HG03469 (cell line): Measurements from ENCODE around the gene AMBRA1.
"Not testable (repeated sequence)": the region's sequence is repeated elsewhere in the genome, so short reads cannot be mapped to it uniquely, and the experiment has no call there.

ENCODE experiments used
- ATAC-seq: cut with Tn5 transposase; IDR thresholded peaks from one replicate; pipeline ENCODE4 v1.9.1; 2021; ENCODE audit warnings: mild to moderate bottlenecking, moderate library complexity, moderate number of reproducible peaks; ENCODE audit not compliant: unreplicated experiment

Gene AMBRA1

DNA sequence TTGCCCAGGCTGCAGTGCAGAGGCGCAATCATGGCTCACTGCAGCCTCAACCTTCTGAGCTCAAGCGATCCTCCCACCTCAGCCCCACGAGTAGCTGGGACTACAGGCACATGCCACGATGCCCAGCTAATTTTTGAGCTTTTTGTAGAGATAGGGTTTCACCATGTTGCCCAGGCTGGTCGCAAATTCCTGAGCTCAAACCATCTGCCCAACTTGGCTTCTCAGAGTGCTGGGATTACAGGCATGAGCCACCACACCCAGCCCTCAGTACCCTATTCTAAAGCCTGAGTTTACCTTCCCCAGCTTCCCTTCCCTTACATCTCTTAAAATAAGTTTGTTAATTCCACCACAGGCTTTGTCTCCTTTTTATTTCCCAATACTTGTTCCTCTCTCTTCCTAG lies 59.1 kb downstream of the AMBRA1 start:
- no peak for ATAC-seq

DNA sequence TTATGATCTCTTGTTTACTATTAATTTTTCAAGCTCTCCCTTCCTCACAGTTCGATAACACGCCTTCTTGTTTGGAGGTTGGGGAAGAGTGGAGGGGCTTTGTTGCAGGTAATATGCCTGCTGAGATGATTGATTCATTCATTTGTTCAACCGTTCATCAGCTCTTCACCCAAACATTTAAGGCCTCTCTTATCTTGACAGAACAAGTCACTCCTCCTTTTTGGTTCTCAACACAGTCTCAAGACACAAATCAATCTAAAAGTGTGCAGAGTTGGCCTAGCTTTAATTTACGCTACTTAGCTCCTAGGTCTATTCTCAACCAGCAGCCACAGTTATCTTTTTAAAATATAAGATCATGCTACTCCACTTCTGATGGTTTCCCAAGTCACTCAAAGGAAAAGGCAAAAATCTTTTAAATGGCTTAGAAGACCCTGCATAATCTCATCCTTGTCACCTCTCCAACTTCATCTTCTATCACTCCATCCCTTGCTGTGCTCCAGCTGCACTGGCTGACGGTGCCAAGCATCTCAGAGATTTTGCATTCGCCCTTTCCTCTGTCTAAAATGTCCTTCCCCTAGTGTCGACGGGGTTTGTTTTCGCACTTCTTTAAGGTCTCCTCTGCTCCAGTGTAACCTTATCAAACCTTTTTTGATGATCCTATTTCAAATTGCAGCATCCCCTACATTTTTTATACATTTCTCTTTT lies 60.3 kb downstream of the AMBRA1 start:
- ATAC-seq: no peak

DNA sequence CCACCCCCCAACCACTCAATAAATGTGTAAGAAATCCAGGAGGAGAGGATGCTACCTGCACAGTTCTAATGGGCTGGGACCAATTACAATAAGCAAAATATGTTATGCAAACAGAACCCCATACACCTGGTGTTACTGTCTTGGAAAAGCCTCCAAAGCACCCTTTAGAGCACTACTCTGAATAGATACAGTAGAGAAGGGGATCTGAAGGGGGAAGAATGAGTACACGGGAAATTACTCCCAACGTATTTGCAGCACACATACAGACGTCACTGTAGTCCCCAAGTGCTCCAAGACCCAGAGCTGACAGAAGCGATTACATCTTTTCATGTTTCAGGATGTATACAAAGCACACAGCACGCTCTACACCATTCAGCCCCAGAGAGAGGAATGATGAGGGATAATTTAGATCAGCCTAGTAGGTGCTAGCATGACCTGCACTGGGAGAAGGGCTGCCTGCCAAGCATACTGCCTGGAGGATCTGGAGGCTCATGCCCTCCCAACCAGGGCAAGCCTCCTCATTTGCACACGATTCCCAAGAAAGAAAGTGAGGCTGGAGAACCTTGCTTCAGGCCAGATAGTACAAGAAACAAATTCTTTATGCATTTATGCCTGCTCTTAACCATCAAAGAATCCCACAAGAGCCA lies 63.8 kb downstream of the AMBRA1 start:
- no peak for ATAC-seq

DNA sequence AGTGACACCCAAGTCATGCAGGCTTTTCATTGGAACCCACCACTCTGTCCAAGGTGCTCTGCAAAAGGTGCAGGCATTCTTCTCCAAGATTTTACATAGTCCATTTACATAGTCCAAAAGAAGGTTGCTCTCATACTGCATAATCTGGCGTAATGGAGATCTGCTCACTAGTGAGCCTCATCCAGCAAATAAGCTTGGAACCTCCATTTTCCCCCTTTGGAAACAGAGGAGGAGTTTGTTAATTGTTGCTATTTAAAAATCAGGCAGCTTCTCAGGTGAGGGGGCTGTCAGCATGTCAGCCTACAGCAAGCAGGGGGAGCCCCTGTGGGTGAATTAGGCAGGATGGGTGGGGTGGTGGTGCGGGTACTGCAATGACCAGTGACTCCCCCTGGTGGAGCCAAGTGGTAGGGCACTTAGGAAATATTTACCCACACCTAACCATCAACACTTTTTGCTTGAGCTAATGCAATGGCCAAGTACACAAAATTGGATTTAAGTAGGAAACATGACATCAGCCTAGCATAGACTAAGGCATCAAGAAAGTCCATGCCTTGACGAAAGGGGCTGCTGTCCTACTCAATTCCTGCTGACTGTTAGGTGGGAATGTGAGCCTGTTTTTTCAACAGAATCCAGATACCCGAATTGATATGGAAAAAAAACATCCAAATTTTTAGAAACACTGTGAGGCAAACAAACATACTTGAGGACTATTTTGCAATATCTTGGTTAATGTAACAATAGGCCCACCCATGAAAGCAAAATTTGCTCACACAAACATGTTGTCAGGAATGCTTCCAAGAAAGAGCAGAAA lies 64.5 kb downstream of the AMBRA1 start:
- no peak for ATAC-seq

DNA sequence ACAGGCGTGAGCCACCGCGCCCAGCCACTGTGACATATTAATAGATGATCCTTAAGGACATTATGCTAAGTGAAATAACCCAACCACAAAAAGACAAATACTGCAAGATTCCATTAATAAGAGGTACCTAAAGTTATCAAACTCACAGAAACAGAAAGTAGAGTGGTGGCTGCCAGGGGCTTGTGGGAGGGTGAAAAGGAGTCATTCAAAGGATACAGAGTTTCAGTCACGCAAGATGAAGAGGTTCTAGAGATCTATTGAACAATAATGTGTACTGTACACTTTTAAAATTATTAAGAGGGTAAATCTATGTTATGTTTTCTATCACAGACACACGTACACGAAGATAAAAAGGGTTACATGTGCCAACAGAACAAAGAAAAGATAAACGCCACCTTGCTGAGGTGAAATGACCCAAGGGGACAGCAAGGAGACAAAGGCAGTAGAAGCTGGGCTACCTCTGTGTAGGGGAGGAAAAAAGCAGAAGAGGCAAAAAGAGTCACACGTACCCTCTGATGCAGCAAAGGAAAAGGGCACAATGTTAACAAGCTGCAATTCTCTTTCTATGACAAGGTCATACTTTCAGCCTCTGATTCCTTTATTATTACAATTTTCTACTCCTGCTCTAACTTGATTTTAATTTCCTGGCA lies 65.3 kb downstream of the AMBRA1 start:
- no peak for ATAC-seq

DNA sequence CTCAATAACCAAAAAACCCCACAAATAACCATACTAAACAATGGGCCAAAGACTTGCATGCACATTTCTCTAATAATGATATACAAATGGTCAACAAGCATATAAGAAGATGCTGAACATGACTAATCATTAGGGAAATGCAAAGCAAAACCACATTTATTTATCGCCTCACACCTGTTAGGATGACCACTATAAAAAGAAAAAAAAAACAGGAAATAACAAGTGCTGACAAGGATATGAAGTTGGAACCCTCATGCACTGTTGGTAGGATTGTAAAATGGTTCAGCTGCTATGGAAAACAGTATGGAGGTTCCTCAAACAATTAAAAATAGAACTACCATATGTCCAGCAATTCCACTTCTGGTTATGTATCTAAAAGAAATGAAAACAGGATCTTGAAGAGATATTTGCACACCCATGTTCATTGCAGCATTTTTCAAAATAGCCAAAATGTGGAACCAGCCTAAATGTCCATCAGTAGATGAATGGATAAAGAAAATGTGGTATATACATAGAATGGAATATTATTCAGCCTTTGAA lies 66.2 kb downstream of the AMBRA1 start:
- no peak for ATAC-seq

DNA sequence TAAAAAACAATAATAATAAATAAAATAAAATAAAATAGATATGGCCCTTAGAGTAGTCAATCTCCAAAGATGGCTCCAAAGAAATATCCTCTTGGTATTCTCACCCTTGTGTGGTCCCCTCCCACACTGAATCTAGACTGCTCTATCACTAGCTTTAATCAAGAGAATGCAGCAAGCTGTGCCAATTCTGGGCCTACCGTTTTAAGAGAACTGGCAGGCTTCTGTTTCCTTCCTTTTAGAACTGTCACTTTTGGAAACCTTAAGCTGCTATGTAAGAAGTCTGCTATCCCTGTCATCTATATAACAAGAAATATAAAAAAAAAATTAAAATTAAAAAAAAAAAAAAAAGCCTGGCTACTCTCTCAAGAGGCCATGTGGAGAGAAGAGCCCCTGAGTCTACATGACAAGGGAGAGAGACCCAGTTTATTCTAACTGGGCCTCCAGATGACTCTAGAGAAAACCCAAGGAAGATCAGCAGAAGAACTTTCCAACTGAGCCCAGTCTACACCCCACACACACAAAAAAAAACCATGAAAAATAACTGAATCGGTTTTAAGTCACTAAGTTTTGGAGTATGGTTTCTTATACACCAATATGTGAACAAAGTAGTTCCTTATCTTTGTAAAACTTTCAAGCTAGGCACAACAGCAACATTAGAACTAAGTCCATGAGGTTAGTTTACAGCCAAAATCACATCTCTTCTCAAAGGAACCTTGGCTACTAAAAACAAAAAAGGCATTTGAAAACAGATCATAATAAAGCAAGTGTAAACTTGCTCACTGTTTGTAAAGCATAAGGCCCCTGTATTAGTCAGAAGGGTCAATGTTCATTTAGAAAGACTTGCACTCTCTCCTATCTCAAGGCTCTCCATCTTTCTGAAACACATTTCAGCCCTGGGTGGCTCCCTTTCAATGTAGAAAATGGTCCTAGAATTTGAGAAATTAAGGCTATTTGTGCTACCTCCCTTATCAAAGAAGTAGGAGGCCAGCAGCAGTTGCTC lies 67.3 kb downstream of the AMBRA1 start:
- no peak for ATAC-seq

DNA sequence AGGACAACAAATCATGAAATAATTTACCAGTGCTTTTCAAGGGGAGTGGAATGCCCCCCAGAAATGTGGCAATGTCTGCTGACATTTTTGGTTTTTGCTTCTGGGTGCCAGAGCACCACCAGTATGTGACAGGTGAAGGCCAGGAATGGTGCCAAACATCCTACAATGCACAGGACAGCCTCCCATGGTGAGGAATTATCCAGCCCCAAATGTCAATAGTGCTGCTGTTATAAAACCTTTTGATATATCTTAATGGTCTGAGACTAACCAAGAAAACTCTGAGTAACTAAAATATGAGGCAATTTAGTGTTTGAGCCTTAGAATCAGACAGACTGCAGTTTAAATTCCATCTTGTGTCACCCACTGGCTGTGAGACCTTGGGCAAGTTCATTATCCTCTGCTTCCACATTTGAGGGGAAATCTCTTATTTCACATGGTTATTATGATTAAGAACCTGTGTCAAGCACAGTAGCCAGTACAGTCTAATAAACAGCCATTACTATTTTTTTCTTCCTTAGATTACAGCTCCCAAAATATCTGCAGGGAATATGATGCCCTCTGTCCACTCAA lies 69.5 kb downstream of the AMBRA1 start:
- no peak for ATAC-seq

DNA sequence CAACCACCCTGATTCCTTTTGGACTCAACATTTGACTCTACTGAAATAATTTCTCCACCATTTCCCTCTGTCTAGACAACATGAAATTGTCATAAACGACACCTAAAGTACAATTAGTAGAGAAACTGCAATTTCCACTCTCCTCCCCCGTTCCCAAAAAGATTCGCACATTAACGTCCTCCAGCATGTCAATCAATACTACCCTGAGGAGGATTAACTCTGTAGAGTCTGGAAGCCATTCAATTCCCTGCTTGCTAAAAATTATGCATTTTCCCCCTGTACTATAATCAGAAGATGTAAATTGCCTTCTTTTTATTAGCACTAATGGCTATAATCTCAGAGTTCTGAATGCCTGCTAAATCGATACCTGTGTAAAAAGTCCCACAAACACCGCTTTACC lies 70.5 kb downstream of the AMBRA1 start:
- no peak for ATAC-seq

DNA sequence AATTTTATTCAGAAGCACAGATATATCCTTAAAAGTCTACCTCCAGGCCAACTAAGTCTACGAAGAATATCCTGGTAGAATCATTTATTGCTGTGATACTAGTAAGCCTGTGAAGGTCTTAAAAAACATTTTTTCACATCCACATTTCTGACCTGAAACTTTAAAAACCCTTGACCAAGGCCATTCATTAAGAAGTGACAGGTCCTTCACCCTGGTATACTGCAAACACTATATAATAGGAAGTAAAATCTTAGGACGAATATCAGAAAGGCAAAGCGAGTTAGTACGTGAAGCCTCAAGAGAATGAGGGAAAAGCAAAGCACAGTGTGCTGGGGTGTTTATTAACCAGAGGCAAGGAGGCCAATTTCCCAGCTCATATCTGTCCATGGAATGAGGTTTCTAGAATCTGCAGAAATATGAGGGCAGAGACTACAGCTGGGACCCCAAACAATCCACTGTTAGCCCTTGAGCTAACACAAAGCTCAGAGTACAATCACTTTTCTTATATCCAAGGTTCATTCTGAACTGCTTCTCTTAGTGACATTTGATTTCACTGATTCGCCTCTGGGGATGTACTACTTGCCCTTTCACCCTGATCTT lies 71.0 kb downstream of the AMBRA1 start:
- no peak for ATAC-seq

DNA sequence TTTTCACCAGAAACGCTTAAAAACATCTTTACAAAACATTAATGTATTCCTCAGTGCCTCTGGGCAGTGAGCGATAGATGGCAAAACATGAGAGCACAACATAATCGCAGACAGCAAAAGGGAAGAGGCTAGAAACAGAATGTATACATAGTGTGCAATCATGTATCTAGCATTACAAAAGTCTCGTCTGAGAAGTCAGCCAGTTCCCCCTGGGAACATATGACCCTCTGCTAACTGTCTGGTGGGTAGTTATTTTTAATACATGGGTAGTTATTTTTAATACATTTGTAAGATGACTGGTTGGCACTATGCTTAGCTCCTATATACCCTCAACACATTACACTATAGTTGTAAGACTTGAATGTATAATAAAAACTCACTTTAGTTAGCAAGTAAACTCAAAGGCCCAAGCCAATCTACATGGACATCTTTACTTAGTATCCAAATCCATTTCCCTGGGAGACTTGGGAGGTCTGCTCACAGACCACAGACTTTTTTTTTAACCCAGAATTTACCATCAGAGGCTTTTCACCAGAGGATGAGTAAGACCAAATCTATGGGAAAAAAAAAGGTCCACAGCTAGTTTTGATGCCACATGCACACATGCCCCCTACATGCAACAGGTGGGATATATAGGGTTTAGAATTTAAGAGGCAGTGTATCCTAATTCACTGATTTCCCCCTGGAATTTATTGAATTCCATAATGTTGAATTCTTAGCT lies 71.7 kb downstream of the AMBRA1 start:
- ATAC-seq: no peak

DNA sequence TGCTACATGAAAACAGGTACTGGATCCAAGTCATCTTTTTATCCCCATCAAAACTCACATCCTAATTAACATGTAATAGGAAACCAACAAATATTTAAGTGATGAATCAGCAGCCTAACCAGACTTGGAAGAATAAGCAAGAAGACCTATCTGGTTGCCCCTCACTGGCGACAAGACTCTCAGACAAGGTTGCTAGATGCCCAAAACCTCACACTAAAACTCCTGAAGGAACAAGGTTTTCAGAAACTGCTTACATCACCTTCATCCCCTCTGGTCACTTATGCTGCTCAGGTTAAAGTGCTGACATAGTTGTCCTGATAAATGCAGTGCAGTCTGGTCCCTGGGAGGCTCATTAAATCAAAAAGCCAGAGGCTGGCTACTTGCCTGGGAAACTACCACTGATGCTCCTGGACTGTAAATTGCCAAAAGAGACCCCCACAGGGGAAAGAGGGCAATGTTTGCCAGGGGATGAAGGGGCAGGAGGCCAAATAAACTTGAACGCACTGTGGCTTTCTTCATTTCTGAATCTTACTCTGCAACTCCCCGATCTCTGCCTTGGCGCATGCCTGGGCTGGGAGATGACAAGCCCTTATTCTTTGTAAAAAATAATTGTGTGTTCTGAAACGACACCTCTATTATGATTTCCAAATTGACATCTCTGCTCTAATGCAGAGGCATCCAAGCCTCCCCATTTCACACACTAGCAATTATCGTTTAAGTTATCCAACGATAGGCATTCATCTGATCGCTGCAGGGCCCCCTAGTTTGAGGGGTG lies 72.7 kb downstream of the AMBRA1 start:
- no peak for ATAC-seq

DNA sequence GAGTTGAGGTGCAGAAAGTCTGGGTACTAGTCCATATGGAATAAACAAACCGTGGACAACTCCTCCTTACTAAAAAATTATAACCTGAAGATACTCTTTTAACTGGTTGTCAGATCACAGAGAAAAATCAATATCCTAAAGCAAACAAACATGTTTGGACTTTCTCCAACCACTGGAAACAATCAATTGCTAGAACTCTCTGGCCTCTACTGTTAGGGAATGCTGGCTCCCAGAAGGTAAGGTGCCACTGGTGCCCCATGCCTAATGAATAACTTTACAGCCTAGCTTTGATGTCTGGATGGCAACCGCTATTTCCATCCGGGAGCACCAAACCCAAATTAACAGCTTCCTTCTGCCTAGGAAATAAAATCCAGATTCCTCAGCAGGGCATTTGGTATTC lies 74.5 kb downstream of the AMBRA1 start:
- no peak for ATAC-seq

DNA sequence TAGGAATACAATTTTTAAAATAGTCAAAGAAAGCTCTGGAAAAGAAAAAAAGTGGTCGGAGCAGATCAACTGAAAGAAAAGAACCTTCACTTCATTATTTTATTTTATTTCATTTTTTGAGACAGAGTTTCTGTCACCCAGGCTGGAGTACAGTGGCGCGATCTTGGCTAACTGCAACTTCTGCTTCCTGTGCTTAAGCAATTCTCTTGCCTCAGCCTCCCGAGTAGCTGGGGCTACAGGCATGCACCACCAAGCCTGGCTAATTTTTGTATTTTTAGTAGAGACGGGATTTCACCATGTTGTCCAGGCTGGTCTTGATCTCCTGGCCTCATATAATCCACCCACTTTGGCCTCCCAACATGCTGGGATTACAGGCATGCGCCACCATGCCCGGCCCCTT lies 74.9 kb downstream of the AMBRA1 start:
- not testable (repeated sequence) for ATAC-seq

DNA sequence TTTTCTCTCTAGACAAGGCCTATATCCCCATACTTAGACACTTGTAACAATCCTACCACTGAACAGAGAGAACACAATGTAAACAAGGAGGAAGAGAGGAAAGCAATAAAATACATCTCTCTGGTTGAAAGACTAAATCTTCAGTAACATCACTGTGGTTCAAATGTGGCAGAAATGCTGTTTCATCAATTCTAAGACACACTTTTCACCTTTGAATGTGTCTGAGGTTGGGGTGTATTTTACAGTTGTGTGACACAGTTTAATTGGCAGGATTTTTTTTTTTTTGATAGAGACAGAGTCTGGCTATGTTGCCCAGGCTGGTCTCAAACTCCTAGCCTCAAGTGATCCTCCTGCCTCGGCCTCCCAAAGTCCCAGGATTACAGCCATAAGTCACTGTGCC lies 79.5 kb downstream of the AMBRA1 start:
- ATAC-seq: no peak

DNA sequence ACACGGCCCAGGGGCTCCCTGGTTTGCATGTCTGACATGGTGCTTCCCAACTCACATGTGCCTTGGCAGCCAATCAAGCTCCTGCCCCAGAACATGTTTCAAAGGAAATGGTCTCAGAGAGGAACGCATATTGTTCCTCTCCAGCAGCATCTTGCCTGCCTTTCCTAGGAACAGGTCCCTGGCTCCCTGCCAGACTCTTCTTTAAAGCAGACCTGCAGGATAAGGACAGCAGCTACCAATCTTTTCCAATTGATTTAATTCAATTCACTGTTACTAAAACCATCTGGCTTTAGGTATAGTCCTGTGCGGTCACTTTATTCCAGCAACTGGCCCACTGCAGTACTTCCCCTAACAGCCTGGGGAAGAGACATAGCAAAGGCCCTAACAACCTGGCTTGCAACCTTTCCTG lies 79.9 kb downstream of the AMBRA1 start:
- no peak for ATAC-seq

DNA sequence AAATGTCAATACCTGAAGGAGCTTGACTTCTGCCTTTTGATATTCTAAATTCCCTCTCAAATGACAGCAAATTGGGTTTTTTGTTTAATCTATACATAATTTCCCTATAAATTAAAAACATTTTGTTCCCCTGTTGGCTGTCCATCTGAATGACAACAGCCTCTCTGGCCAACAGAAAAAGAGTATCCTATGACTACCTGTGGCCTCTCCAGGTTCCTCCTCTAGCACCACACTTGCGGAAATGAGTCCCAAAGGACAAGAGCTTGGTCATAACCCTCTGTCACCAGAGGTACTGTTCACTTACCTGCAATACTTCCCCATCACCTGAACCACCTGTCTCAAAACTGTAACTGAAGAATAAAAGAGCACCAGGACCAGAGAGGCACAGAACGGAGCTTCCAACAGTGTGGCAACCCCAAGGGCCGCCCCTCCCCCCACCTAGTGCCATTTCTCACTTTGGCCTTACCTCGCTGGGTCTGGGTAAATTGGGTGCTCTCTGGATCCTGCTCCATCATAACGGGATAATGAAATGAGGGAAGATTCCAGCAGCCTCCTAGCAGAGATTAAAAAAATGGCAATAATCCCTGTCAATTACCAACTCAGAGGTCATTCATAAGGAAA lies 81.5 kb downstream of the AMBRA1 start:
- ATAC-seq: no peak
